ENCODE data around the gene GPI.
A peak's percentile ranks its signal among the peaks of the same experiment; 100 is the strongest.
"Not testable (repeated sequence)": the region's sequence is repeated elsewhere in the genome, so short reads cannot be mapped to it uniquely, and the experiment has no call there.

The GPI gene

GRCh38 chr19:34364830-34365462, at the start of gene GPI:
Gene GPI (plus strand): TSS chr19:34365196. CDS start chr19:34365267, 71 bp downstream.
- peak; percentile 48 for DNase-seq (ENCODE audit: low read depth, low spot score)

DNA sequence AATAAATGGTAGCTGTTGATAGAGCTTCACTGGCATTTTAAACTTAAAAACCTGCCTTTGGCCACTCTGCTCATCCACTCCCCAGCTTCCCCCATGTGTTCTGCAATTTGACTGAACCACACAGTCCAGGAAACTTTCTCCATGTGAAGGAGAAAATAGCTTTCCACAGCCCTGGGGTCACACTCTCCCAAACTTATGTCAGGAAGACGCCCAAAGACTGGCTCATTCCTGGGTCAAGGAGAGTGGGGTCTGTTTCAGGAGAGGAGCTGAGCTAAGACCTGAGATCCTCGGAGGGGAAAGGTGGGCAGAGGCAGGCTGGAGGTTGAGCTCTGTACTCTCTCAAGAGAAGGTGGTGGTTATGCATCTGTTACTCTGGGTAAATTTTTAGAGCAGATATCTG, 48.7 kb upstream of the GPI start:
- DNase-seq (ENCODE audit: low read depth, low spot score), result no peak

- DNase-seq (ENCODE audit: low read depth, low spot score), result no peak
Measured at GRCh38 chr19:34316741-34317301, 48.2 kb upstream of the GPI start.

DNA sequence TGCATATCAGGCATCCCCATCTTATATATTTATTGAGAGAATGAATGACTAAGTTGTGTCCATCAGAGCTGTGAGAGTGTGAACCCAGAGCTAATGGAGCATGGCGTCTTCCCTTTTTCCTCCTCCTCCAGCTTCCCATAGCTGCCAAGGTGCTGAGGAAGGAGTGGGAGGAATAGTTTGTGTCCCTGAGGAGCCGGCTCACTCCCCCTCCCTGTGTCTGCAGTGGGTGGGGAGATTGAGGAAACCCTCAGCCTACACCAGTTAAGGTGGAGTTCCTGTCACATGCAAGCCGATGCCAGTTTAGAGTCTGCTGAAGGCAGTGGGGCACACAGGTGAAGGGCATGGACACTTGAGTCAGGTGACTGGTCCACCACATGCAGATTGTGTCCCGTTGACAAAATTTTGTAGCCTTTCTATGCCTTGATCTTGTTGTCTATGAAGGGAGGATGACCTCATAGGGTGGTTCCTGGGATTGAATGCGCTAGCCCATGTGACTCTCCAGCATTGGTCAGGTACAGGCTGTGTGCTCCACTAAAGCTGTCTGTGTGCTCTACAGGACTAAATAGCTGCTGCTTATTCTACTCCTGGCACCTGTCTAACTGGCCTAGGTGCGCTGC, 47.6 kb upstream of the GPI start:
- DNase-seq (ENCODE audit: low read depth, low spot score), result no peak

GRCh38 chr19:34319230-34319585, 45.8 kb upstream of the GPI start:
- no peak for DNase-seq (ENCODE audit: low read depth, low spot score)

GRCh38 chr19:34319785-34320184, 45.2 kb upstream of the GPI start:
- no peak for DNase-seq (ENCODE audit: low read depth, low spot score)

DNA sequence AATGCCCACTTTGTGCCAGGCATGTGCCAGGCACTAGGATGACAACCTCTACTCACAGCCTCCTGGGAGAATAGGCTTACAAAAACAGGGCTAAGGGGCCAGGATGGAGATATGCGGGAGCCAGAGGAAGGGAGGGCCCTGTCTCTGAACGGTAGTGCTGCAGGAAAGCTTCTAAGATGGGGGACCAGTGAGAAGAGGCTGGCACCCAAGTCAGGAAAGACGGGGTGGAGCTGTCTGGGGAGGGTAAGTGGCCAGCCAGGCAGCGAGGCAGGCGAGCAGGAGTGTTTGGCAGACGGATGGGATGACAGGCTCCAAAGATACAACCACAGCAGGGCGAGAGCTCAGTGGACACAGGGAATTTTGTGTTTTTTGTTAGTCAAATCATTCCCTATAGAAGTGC, 44.7 kb upstream of the GPI start:
- DNase-seq (ENCODE audit: low read depth, low spot score), result no peak

GRCh38 chr19:34321735-34322134, 43.3 kb upstream of the GPI start:
- DNase-seq (ENCODE audit: low read depth, low spot score), result no peak

GRCh38 chr19:34323433-34324204, 41.4 kb upstream of the GPI start:
- DNase-seq (ENCODE audit: low read depth, low spot score), result no peak

- DNase-seq (ENCODE audit: low read depth, low spot score), result no peak
Measured at GRCh38 chr19:34324320-34324719, 40.7 kb upstream of the GPI start.

DNA sequence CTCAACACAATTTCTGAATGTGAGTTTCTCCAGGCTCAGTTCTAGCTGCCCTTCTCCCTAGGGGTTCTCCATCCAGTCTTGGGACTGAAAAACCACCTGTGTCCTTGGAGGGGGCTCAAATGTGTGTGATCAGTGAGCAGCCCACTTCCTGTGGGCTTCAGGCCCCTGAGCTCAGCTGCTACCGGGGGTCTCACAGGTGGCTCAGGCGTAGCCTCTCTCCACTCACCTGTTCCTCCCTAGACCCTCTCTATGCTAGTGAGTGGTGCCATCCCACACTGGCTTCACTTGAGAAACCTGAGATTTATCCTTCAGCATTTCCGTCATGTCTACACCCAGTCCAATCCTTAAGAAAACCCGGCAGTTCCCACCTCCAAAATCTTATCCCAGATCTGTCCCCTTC, 39.8 kb upstream of the GPI start:
- DNase-seq (ENCODE audit: low read depth, low spot score), result no peak

DNA sequence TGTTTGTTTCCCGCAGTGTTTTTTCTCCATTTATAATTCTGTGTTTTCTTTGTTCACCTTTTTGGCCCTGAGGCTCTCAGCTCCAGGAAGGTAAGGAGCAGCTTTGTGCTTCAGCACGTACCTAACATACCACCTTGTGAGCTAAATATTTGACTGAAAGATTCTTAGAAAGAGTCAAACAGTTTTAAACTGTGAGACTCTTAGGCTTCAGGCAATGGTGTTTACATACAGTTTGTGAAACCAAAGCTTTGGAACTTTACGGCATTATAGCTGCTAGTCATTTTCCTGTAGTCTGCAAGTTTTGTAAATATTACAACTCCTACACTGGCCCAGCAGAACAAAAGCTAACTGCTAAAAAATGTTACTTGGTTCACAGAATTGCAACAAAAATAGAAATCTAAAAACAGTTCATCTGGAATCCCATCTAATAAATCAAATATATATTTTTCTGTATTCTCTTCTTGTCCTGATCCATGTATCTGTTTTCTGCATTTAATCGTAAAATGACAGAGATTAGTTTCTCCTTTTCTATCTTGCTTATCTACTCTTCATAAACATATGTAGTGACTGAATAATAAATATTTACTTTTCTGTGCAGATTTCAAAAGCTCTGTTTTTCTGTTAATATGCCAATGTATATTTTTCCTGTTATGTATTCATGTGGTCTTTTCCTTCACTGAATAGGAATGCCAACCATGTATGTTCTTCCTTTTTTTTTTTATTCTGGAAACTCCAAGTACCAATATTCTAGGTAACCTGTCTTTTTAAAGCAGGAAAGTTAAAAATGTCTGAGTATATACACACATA, 38.8 kb upstream of the GPI start:
- no peak for DNase-seq (ENCODE audit: low read depth, low spot score)

GRCh38 chr19:34327851-34328250, 37.1 kb upstream of the GPI start:
- DNase-seq (ENCODE audit: low read depth, low spot score), result no peak

- no peak for DNase-seq (ENCODE audit: low read depth, low spot score)
Measured at GRCh38 chr19:34328982-34329381, 36.0 kb upstream of the GPI start.

- DNase-seq (ENCODE audit: low read depth, low spot score), result no peak
Measured at GRCh38 chr19:34330116-34330515, 34.9 kb upstream of the GPI start.

- DNase-seq (ENCODE audit: low read depth, low spot score), result not testable (repeated sequence)
Measured at GRCh38 chr19:34330596-34330995, 34.4 kb upstream of the GPI start.

- DNase-seq (ENCODE audit: low read depth, low spot score), result not testable (repeated sequence)
Measured at GRCh38 chr19:34331596-34331995, 33.4 kb upstream of the GPI start.

DNA sequence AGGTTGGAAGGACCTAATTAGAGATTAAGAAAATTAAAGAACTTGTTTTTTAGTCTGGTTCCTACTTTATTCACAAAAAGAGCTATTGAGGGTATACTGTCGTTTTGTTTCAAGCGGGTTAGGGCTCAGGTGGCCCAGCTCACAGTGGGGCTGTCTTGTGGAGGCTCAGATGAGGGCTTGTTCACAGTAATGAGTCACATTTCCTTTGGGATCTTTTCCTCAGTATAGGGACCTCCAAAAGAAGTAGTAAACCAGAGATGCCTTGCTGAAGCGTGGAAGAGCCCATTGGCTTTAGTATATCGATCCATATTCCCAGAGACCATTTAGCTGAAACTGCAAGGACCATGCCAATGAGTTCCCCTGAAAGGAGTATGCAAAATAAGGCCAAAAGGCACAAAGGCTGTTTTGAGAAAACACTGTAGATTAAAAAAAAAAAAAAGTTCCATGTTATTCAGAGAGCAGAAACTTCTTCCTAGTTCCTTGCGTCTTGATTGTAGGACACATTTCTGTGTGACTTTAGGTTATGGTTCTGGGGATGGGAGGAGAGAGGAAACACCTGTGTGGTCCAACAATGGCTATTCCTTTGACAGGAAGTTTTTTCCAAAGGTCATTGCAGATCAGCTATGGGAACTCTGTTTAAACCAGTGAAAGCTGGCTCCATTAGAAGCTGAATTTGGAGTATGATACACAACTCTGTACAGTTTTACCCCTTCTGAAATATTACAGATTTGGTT, 32.8 kb upstream of the GPI start:
- no peak for DNase-seq (ENCODE audit: low read depth, low spot score)

DNA sequence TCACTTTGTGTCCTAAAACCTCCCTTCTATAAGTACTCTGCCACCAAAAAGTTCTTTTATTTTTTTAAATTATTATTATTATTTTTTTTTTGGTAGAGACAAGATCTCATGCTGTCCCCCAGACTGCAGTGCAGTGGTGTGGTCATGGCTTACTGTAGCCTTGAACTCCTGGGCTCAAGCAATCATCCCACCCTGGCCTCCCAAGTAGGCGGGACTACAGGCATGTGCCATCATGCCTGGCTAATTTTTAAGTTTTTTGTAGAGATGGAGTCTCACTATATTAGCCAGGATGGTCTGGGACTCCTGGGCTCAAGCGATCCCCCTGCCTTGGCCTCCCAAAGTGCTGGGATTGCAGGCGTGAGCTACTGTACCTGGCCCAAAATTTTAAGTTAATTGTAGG, 29.1 kb upstream of the GPI start:
- no peak for DNase-seq (ENCODE audit: low read depth, low spot score)

DNA sequence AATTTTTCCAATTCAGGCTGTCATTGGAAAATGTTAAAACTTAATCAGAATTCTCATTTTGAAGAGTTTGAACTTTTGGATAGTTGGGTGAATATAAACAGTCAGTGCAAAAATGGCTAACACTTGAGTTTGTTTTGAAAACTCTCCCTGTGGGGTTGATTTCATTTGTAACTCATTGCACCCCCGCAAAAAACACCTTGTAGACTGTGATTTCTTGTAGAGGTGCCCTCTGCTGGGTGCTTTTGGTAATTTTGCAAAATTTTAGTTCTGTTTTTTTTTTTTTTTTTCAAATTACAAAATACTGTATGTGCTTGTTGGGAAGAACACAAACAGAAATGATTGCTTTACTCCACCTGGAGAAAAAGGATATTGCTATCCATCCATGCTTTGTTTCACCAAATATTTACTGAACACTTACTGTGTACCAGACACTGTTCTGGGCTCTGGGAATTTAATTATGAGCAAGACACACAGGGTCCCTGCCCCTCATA, 28.2 kb upstream of the GPI start:
- no peak for DNase-seq (ENCODE audit: low read depth, low spot score)

- no peak for DNase-seq (ENCODE audit: low read depth, low spot score)
Measured at GRCh38 chr19:34337739-34338138, 27.3 kb upstream of the GPI start.
